ENCODE results near the gene ADAP1. TPM values are rescaled to one million over a fixed set of nuclear protein-coding genes. Genes with fewer than 3 reads are reported as not detected.

Gene ADAP1
- total RNA-seq, 1 donor from 2014 or later = 10.2 TPM

DNA sequence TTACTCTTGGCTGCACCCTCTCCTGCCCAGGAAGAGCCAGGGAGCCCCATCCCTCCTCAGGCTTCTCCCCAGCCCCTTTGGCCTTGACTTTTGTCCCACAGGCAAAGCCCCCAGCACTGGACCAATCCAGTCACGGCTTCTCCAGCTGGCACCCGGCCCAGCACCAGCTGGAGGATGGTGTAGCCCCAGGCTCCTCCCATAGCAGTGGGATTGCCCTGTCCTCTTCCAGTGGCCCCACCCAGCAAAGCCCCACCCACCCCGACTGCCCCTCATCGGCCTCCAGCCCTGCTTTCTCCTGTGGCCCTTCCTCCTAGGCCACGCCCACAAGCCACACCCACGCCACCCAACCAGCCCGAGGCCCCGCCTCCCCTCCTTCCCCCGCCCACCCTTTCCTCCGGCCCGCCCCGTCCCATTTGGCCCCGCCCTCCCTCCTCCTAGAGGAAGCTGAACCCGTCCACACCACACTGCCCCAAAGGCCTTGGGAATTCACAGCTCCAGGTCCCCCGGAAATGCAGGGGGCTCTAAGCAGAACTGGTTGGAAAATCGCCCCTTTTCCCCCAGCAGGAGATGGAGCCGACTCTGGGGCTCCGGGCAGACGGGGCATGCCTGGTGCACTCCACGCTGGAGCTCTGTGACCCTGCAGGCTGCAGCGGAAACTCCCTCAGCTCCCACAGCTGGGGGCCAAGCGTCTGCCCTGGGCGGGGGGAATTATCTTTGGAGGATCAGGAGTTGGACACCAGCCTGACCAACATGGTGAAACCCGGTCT lies 52.9 kb downstream of the ADAP1 start:
- DNase-seq = peak; percentile 75
- intact Hi-C loops (cut with micrococcal nuclease) = no loop called here
- ATAC-seq = peak; percentile 59

DNA sequence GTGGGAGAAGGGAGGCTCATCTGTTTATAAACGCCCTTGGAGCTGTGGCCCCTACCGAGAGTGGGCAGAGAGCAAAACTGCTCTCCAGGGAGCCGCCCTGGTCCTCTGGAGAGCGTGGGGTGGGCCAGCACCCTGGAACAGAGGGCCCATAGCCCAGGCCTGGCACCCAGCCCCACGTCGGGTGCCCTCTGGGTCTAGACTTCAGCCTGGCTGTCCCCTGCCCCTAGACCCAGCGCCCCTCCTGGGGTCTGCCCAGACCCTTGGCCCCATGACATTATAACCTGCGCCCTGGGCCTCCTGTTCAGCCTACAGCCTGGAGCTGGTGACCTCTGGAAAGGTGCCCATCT lies 53.5 kb downstream of the ADAP1 start:
- ATAC-seq = no peak
- intact Hi-C loops (cut with micrococcal nuclease) = no loop called here

DNA sequence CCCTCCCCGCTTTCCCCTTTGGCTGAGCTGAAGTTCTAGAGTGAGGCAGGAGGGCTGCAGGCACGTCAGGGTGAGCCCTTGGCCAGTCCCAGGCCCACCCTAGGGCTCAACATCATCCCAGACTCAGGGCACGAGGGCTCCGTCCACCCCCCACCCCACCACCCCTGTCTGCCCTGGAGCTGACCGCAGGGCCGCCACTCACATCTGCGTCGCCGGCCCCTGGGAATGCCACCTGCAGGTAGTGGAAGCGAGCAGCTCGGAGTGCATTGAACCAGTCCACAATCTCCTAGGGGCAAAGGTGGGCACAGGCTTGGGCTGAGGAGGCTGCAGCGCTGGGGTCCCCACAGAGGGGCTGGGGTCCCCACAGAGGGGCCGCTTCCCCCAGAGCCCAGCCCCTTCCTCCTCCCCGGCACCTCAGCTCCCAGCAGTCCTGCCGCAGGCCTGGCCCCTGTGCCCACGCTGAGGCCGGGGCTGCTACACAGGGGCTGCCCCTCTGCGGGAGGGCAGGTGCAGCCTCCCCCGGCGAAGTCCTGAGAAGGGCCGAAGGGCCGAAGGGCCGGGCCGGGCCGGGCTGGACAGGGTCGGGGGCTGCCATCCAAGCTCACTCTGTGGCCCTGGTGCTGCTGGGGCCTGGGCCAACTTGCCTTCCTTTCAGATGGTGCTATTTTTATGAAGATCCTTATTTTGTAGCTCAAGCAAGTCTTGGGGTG lies 54.0 kb downstream of the ADAP1 start:
- intact Hi-C loops (cut with micrococcal nuclease) = no loop called here
- no peak for ATAC-seq
- DNase-seq = no peak

More for the DNA sequence above, 53.5 kb downstream of the ADAP1 start:
- DNase-seq = no peak

DNA sequence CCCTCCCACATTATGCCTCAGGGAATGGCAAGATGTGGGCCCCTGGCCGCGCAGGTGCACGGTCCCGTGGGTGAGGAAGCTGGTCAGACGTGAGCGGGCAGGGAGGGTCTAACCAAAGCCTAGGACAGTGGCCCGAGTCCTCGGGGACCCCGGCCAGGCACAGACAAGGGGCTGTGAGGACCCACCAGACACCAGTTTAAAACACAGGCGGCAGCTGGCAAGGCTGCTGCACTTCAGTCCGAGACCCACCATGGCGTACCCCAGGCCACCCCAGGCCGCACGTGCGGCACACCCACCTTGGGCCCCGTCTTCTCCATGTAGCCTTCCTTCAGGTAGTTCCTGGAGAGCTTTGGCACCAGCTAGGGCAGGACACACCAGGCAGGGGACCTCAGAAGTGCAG lies 54.7 kb downstream of the ADAP1 start:
- ATAC-seq (no peak), DNase-seq (no peak)
- intact Hi-C loops (cut with micrococcal nuclease) = no loop called here

DNA sequence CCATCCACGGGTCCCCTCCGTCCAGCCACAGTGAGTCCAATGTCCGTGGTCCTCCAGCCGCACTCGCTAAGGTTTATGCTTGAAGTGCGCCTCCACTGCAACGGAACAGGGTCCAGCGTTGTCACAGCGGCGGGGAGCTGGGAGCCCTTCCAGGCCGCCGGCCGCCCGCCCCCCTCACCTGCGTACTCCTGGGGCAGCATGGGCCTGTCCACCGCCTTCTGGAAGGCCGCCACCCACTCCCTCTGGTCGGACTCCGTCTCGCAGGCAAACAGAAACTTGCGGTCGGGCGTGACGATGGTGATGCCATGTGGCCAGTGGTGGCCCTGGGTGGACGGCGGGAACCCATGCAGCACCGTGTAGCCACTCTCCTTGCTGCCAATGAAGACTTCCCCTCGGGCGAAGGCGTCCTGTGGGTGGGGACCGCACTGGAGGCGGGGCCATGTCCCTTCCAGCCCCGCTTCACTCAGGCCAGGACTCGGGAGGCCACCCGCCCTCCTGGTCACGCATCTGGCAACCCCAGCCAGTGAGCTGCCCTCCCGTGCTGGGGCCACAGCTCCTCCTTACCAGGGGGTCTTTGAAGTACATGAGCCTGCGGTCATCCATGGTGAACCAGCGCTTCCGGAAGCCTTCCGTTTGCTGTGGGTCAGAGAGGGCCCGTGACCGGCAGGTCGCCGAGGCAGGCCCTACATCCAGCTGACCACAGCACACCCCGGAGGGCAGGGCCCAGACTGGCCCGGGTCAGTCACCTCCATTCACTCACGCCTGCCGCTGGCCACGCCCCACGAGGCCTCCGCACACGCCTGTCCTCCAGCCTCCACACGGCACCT lies 55.4 kb downstream of the ADAP1 start:
- intact Hi-C loops (cut with micrococcal nuclease) = no loop called here
- no peak for ATAC-seq

DNA sequence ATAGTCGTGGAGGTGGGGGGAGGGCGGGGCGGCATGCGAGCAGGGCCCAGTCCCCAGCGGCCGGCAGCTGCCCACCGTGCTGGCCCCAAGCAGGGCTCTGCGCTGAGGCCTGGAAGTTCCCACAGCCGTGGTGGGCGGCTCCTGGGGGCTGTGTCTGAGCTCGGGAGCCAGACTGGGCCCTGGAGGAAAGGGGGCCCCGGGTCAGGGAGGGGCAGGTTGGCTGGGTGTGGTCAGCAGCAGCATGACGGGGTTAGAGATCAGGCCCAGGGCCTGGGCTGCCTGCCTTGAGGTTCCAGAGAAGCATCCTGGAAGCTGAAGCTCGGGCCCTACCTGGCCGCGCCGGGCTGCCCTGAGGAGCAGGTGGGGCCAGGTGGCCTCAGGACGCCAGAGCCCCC lies 56.0 kb downstream of the ADAP1 start:
- intact Hi-C loops (cut with micrococcal nuclease) = no loop called here
- DNase-seq (no peak), ATAC-seq (no peak)

More for the DNA sequence above, 55.4 kb downstream of the ADAP1 start:
- no peak for DNase-seq

DNA sequence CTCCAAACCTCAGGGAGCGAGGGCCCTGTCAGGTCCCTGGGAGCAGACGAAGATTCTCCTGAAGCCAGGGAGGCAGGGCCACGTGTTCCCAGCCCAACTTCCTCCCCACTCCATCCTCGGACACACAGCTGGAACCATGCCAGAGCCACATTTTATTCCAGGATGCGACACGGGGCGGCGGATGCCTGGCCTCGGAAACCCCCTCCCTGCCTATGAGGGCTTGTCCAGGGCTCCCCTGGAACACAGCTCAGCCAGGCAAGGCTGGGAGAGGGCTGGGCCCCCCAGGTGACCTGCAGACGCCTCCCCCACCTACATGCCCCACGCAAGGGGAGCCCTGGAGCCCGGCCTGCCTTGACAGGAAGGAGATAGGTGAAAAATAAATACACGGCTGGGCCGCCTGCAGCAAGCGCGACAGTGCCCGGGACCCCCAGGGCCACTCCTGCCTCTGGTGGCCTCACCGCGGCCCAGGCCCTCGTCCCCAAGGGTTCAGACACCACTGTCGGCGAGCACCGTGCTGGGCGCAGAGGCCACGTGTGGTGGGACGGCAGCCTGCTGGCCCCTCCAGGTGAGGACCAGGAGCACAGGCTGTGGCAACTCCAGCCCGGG lies 56.6 kb downstream of the ADAP1 start:
- intact Hi-C loops (cut with micrococcal nuclease) = no loop called here
- ATAC-seq = peak; percentile 29
- peak; percentile 53 for DNase-seq

DNA sequence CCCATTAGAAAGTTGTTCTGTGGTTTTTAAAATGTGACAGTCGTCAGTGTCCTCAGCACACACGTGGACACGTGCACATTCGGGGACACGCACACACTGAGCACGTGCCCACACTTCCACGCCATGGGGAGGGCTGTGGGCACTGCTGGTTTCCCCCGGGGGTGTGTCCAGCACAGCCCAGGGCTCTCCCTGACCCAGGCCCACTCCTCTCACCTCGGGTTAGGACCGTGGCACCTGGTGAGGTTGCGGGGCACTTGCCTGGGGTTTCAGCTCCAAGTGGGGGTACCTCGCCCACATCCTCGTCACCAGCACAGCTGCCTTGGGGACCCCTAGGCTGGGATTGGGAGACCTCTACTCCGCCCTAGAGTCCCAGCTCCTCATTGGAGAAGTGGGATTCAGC lies 57.4 kb downstream of the ADAP1 start:
- intact Hi-C loops (cut with micrococcal nuclease) = no loop called here
- ATAC-seq = peak; percentile 4
- no peak for DNase-seq

DNA sequence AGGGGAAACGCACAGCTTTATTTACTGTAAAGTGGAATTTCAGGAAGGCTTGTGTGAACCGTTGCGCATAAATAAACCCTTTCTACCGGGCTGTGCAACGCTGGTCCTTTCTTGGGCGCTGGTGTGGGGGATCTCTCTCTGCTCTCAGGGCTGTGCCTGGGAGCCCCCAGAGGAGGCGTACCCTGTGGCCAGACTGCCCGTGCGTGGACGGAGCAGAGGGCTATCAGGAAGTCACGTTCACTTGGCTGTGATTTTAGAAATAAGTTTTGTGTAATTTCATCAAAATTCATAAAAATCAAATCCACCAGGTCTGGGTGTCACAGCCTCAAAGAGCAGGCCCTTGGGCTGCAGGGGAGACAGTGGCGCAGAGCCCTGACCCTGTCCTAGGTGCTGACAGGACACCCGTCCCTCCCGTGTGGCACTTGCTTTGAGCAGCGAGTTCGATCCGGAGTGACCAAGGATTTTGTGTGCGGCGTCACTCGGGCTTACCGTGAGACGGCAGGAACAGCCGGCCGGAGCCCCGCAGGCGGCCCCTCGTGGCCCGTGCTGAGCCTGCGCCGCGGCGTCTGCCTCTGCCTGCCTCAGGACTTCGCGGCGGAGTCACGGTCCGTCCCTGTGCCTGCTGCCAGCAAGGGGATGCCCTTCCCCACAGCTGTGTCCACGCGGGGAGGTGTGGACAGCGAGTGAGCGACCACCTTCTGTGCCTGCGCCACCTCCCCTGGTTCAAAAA lies 58.0 kb downstream of the ADAP1 start:
- no peak for ATAC-seq
- intact Hi-C loops (cut with micrococcal nuclease) = no loop called here
- DNase-seq = no peak

DNA sequence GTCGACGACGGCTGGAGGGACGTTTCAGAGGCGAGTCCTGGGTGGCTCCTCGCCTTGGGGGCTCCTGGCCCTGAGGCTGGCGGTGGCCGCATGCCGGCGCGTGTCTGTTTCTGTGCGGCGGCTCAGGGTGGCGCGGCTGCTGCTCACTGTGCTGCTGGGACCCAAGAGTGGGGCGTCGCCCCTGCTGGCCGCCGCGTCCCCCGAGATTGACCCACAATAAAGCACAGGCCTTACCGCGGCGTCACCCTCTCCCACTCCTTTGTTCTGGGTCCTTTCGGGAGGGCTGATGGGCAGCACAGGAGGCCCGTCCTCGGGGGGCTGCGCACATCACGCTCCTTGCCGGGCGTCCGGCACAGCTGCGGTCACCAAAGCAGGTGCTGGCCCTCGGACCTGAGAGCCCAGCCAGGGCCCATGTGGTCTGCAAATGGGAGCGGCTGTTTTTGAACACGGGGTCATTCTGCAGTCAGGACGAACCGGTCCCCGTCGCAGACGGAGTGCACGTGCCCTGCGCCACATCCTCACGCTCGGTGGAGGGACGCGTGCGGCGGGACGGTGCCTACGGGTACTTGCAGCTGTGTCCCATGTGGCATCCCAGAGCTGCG lies 58.9 kb downstream of the ADAP1 start:
- intact Hi-C loops (cut with micrococcal nuclease) = no loop called here
- DNase-seq (no peak), ATAC-seq (no peak)

DNA sequence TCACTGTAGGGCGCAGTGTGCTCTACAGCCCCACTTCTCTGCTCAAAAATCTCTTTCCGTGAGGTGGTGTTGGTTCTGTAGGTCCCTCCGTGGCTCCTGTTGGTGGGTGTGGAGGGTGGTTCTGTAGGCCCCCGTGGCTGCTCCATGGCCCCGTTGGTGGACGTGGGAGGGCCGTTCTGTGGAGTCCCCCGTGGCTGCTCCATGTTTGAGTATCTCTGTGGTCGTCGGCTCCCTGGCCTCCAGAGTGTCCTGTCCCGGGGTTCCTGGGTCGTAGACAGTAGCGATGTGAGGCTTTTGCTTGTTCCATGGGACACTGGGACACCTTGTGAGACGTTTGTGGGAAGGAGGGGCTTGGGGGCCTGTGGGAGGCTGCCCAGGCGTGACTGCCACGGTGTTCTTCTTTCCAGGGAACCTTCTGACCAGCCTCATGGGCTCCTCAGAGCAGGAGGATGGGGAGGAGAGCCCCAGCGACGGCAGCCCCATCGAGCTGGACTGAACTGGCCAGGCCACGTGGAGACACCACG lies 59.5 kb downstream of the ADAP1 start:
- no peak for DNase-seq
- intact Hi-C loops (cut with micrococcal nuclease) = no loop called here
- no peak for ATAC-seq

DNA sequence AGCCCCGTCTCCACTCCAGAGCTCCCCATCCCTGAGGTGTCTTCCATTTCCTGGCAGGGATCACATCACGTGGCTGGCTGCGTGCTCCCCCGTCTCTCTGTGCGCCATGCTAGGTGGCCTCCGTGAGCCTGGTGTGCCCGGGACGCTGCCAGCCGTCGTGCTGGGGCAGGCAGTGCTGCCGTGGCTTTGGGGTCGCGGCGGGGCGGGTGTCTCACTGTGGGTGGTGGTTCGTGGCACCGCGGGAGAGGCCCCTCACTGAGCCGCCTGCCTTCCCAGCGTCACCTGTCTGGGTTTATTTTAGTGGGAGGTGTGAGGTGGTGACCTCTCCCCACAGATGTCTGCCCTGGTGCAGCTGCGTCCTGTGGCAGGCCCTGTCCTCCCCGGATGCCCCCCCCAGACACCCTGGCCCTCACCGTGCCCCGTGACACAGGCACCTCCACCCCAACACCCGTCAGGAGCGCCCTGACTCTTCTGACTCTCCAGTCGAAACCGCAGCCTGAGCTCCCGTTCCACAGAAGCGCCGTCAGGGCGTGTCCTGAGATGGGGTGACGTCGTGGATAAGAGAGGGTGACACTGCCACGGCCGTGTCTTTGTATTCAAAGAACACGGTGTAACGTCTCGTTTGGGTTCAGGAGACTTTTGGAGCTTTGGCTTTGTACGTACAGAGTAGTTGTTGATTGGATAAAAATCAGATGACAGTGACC lies 60.2 kb downstream of the ADAP1 start:
- no peak for DNase-seq
- ATAC-seq = no peak
- intact Hi-C loops (cut with micrococcal nuclease) = no loop called here

DNA sequence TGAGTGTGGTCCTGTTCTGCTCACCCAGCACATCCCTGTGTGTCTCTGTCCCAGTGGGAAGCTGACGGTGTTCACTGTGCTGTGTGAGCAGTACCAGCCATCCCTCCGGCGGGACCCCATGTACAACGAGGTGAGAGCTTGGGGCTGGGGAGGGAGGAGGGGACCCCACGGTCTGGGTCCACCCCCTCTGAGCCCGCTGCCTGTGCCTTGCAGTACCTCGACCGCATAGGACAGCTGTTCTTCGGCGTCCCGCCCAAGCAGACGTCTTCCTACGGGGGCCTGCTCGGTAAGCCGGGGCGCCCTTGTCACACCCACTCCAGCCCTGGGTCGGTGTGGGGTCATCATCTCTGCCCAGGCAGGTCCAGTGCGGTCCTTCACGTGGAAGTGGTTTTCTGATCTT lies 60.8 kb downstream of the ADAP1 start:
- DNase-seq (no peak), ATAC-seq (no peak)
- intact Hi-C loops (cut with micrococcal nuclease) = no loop called here

DNA sequence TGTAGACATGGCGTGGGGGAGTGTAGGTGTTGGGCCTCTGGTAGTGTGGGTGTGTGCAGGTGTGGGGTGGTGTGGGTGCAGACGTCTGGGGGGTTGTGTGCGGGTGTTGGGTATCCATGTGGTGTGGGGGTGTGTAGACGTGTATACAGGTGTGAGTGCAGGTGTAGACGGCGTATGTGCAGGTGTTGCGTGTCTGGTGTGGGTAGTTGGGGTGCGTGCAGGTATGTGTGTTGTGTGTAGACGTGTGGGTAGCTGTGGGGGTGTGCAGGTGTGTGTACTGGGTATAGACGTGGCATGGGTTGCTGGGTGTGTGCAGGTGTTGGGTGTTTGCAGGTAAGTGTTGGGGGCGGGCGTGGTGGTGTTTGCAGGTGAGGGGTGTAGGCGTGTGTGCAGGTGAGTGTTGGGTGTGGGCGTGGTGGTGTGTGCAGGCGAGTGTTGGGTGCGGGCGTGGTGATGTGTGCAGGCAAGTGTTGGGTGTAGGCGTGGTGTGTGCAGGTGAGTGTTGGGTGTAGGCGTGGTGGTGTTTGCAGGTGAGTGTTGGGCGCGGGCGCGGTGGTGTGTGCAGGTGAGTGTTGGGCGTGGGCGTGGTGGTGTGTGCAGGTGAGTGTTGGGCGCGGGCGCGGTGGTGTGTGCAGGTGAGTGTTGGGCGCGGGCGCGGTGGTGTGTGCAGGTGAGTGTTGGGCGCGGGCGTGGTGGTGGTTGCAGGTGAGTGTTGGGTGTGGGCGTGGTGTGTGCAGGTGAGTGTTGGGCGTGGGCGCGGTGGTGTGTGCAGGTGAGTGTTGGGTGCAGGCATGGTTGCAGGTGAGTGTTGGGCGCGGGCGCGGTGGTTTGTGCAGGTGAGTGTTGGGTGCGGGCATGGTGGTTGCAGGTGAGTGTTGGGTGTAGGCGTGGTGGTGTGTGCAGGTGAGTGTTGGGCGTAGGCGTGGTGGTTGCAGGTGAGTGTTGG lies 61.6 kb downstream of the ADAP1 start:
- DNase-seq (no peak), ATAC-seq (no peak)
- intact Hi-C loops (cut with micrococcal nuclease) = no loop called here

DNA sequence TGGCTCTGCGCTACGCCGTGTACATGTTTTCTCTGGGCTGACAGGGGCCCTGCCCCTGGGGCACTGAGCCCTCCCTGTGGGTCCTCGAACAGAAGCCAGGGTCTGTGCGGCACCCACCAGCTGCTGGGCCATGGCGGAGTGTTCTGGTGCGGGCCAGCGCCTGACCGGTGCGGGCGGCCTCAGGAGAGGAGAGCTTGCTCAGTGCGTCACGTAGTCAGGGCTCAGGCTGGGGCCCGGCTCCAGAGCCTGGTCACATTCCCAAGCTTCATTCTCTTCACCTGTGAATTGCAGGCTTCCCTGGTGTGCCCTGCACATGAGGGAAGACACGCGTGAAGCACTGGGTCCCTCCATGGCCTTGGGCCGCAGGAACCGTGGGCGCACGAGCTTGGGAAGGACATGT lies 62.7 kb downstream of the ADAP1 start:
- DNase-seq (no peak), ATAC-seq (no peak)
- intact Hi-C loops (cut with micrococcal nuclease) = no loop called here

DNA sequence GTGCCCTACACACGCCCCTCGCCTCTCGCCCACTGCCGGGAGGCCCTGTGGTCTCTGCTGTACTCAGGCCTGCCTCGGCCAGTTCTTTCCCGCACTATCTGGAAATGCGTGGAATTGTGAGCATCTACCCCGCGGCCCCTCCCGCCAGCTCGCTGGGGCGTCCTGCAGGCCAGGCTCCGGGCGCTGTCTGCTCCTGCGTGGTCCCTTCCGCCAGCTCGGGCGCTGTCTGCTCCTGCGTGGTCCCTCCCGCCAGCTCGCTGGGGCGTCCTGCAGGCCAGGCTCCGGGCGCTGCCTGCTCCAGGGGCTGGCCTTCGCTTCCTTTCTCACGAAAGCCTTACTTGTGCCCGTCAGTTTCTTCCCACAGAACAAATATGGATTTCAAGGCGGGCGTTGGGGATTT lies 63.2 kb downstream of the ADAP1 start:
- ATAC-seq = no peak
- intact Hi-C loops (cut with micrococcal nuclease) = no loop called here
- no peak for DNase-seq

DNA sequence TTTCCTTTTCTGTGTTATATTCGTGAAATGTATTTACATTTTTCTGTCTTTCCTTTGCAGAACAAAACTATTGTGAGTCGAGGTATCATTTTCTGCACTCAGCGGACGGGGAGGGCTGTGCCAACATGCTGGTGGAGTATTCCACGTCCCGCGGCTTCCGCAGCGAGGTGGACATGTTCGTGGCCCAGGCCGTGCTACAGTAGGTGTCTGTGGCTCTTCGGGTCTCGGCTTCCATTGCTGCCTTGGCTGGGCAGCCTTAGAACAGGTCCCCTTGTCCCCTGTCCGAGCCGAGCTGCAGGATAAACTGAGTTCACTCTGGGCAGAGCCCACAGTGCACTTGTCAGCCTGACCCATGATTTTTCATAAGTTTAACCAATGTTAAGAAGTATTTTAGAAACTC lies 63.6 kb downstream of the ADAP1 start:
- DNase-seq (no peak), ATAC-seq (no peak)
- intact Hi-C loops (cut with micrococcal nuclease) = no loop called here
